Measurements from ENCODE around the gene DPT. TPM values are rescaled to one million over a fixed set of nuclear protein-coding genes. Genes with fewer than 3 reads are reported as not detected.

DPT gene
- total RNA-seq, 1 experiment from 2014 or later: not detected

- TF ChIP-seq AFF4 (CRISPR knock-in tag; IDR thresholded peaks at IDR 0.05; ENCODE audit: borderline replicate concordance): no peak
Observed at GRCh38 chr1:168717906-168718891, 10.8 kb downstream of the DPT start (continued).

- no peak overlapping the region for H3K27ac Mint-ChIP-seq
- no peaks in the 10 kb centered on the region for H3K27me3 Mint-ChIP-seq (ENCODE audit: low read depth)
- no peaks in the 10 kb centered on the region for H3K36me3 Mint-ChIP-seq
- no peak overlapping the region for H3K4me3 Mint-ChIP-seq
- H3K9me3 Mint-ChIP-seq: no peaks in the 10 kb centered on the region
- POLR2A ChIA-PET: no interaction called here
- CTCF ChIA-PET: no interaction called here
- TF ChIP-seq IRF2 (CRISPR knock-in tag; IDR thresholded peaks at IDR 0.05; ENCODE audit: borderline replicate concordance, low read depth) (no peak), KAT7 (CRISPR knock-in tag; IDR thresholded peaks at IDR 0.05; ENCODE audit: borderline replicate concordance) (no peak), HMGA2 (CRISPR knock-in tag; IDR thresholded peaks at IDR 0.05) (no peak), ZNF671 (CRISPR knock-in tag; IDR thresholded peaks at IDR 0.05) (no peak), ATF1 (CRISPR knock-in tag; IDR thresholded peaks at IDR 0.05) (no peak), GTF2I (CRISPR knock-in tag; conservative IDR thresholded peaks at IDR 0.05) (no peak), NR2C2 (CRISPR knock-in tag; IDR thresholded peaks at IDR 0.05) (no peak), JUN (CRISPR knock-in tag; IDR thresholded peaks at IDR 0.05) (no peak)
- TF ChIP-seq, protein P1, sequence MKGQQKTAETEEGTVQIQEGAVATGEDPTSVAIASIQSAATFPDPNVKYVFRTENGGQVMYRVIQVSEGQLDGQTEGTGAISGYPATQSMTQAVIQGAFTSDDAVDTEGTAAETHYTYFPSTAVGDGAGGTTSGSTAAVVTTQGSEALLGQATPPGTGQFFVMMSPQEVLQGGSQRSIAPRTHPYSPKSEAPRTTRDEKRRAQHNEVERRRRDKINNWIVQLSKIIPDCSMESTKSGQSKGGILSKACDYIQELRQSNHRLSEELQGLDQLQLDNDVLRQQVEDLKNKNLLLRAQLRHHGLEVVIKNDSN (CRISPR knock-in tag; IDR thresholded peaks at IDR 0.05): no peak
- TF ChIP-seq, protein P2, sequence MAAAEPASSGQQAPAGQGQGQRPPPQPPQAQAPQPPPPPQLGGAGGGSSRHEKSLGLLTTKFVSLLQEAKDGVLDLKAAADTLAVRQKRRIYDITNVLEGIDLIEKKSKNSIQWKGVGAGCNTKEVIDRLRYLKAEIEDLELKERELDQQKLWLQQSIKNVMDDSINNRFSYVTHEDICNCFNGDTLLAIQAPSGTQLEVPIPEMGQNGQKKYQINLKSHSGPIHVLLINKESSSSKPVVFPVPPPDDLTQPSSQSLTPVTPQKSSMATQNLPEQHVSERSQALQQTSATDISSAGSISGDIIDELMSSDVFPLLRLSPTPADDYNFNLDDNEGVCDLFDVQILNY (CRISPR knock-in tag; IDR thresholded peaks at IDR 0.05): no peak
- TF ChIP-seq, protein P3, sequence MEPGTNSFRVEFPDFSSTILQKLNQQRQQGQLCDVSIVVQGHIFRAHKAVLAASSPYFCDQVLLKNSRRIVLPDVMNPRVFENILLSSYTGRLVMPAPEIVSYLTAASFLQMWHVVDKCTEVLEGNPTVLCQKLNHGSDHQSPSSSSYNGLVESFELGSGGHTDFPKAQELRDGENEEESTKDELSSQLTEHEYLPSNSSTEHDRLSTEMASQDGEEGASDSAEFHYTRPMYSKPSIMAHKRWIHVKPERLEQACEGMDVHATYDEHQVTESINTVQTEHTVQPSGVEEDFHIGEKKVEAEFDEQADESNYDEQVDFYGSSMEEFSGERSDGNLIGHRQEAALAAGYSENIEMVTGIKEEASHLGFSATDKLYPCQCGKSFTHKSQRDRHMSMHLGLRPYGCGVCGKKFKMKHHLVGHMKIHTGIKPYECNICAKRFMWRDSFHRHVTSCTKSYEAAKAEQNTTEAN (CRISPR knock-in tag; IDR thresholded peaks at IDR 0.05): no peak
- TF ChIP-seq, protein P4, sequence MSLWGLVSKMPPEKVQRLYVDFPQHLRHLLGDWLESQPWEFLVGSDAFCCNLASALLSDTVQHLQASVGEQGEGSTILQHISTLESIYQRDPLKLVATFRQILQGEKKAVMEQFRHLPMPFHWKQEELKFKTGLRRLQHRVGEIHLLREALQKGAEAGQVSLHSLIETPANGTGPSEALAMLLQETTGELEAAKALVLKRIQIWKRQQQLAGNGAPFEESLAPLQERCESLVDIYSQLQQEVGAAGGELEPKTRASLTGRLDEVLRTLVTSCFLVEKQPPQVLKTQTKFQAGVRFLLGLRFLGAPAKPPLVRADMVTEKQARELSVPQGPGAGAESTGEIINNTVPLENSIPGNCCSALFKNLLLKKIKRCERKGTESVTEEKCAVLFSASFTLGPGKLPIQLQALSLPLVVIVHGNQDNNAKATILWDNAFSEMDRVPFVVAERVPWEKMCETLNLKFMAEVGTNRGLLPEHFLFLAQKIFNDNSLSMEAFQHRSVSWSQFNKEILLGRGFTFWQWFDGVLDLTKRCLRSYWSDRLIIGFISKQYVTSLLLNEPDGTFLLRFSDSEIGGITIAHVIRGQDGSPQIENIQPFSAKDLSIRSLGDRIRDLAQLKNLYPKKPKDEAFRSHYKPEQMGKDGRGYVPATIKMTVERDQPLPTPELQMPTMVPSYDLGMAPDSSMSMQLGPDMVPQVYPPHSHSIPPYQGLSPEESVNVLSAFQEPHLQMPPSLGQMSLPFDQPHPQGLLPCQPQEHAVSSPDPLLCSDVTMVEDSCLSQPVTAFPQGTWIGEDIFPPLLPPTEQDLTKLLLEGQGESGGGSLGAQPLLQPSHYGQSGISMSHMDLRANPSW (CRISPR knock-in tag; conservative IDR thresholded peaks at IDR 0.05; ENCODE audit: low read depth): no peak
- DNase-seq (ENCODE audit: low spot score): no peak
- ATAC-seq: no peak
- no peaks in the 10 kb centered on the region for H3K4me1 Mint-ChIP-seq
Observed at GRCh38 chr1:168714012-168714411, 15.0 kb downstream of the DPT start.

All from WTC11 (cell line).